Stimulated activated CD4-positive, alpha-beta T cell treated with anti-CD3 and anti-CD28 coated beads, Interleukin-1b, Interleukin-23, amount 100 ng/mL, for 1 hour (primary cell): ENCODE data around the gene NBR1.
"Not testable (repeated sequence)": the region's sequence is repeated elsewhere in the genome, so short reads cannot be mapped to it uniquely, and the experiment has no call there.

Experiments
- DNase-seq, 2 donors: peaks; one replicate each; pipeline ENCODE4 v3.0.0-alpha.2; 2020; ENCODE audit warnings: low read depth in 2 of 2

The NBR1 gene

DNA sequence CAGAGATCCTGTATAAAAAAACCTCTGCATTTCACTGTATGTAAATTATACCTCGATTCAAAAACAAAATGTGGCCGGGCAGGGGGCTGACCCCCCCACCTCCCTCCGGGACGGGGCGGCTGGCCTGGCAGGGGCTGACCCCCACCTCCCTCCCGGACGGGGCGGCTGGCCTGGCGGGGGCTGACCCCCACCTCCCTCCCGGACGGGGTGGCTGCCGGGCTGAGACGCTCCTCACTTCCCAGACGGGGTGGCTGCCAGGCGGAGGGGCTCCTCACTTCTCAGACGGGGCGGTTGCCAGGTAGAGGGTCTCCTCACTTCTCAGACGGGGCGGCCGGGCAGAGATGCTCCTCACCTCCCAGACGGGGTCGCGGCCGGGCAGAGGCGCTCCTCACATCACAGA, 11.8 kb upstream of the NBR1 start:
- DNase-seq: not testable (repeated sequence)

DNA sequence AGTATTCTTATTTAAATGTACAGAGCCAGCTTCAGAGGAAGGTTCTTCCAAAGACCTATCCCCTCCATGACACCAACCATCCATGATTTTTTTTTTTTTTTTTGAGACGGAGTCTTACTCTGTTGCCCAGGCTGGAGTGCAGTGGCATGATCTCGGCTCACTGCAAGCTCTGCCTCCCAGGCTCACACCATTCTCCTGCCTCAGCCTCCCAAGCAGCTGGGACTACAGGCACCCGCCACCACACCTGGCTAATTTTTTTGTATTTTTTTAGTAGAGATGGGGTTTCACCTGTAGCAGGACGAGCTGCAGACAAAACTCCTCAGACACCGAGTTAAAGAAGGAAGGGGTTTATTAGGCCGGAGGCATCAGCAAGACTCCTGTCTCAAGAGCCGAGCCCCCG, 11.1 kb upstream of the NBR1 start:
- DNase-seq: not testable (repeated sequence)

DNA sequence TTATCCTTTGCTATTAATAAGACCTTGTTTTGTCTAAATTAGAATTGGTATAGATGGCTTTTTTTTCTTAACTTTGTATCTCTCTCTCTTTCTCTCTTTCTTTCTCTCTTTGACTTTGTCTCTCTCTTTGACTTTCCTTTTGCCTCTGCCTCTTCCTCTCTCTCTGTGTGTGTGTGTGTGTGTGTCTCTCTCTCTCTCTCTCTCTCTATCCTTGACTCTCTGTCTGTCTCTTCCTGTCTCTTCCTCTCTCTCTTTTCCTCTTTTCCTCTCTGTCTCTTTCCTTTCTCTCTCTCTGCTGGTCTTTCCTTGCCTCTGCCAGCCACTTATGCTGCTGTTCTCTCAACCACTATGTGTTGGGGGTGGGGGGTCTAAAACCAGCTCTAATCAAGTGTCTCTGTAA, 5.0 kb upstream of the NBR1 start:
- not testable (repeated sequence) for DNase-seq

DNA sequence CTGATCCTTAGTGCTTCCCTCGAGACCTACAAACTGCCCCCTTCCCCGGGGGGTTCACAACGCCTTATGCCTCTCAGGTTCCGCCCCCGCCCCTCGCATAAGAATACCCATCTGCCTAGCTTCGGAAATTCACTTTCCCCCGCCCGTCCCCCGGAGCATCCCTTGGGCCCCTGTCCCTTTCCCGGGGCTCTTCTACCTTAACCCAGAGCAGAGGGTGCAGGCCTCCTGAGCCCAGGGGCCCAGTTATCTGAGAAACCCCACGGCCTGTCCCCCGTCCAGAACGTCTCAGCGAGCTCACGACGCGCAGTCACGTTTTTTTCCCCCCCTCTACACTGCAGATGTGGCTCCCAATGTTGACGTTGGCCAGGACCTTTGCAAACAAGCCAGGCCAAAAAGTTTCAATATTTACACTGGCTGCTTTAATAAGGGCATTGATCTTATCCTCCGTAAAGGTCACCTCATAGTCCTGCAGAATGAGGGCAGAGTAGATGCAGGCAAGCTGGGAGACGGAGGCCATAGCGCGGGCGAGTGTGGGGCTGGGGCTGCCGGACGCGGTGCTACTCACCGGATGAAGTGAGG, 1.4 kb upstream of the NBR1 start:
- DNase-seq: no peak

DNA sequence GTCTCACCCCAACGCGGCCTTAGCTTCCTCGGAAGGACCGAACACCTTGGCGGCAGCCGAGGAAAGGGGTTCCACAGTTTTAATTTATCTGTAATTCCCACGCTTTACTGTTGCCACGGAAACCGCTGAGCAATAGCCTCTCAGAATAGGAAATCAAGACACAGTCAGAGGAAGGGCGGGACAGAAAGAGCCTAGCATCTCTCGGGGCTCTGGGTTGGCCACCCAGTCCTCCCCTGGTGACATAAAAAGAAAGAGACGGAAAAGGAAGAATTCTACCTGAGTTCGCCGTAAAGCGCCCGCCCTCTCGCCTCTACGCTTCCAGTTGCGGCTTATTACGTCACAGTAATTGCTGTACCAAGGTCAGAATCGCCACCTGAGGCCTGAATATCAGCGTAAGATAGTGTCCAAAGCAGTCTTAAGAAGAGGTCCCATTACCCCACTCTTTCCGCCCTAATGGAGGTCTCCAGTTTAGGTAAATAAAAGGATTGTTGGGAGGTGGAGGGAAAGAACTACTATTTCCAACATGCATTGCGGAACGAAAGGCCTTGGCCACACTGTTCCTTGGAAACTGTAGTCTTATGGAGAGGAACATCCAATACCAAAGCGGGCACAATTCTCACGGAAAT, 761 bp upstream of the NBR1 start:
- peak; percentile 56 to 68 for DNase-seq

DNA sequence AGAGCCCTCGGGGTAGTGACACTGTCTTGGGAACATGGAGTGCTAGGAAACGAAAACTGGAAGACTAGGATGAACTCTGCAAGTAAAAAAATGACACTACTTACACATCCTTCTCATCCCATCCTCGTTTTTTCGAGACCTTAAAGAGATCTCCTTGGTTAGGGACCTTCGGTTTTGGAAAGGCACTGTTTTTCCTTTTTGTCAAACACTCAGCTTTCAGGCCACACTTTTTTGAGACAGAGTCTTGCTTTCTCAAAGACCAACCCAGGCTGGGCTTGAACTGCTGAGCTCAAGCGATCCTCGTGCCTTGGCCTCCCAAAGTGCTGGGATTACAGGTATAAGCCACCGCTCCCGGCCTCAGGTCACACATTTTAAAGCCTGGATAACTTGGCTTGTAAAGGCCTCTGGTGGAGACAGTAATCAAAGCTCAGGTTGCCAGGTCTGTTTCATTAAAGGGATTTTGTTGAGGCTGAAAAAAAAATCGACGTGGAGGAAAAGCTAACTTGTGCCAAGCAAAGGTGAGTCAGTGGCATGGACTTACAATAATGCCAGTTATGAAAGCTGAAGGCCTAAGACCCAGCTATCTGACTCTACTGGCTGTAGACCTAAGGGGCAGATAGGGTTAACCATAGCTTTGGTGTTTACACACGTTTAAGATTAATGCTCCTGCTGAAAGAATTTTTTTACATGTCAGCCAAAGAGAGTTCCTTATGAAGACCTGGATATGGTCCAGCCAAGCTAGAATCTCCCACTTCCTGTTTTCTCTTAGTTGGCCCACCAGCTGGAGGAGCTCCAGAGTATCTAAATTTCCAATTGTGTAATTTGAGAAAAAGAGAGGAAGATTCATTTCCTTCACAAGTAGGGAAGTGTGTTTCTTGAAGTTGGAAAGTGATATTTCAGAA, 823 bp downstream of the NBR1 start:
- DNase-seq: no peak

DNA sequence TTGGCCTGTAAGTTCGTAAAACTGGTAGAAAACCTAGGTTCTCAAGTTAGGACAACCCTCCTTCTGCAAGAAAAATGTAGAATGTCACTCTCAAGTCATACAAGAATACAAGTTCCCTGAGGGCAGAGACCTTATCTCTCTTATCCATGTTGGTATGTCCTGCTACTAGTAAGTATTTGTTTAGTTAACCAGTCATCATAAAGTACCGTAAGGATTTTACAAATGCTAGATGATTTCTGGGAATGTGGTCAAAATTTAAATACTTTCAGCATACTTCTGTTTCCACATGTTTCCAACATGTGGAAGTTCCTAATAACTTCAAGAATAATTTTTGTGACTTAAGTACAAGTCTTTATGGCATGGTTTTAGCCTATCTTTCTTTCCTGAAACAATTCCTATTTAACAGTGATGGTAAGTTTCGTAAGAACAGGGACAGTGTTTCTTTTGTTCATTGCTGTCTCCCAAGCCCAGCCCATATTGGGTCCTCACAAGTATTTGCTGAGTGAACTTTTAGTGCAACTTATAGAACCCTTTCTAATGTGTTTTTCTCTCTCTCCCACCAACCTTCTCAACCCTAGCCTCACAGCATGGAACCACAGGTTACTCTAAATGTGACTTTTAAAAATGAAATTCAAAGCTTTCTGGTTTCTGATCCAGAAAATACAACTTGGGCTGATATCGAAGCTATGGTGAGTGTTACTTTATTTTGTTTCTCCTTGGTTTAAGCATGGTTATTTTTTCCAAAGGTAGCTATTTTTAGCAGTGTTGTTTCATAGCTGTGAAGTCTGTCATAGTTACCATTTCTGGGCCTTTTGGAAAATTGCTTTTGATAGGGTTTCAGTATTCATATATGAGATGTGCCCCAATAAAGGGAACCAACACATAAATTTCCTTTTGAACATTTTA, 4.5 kb downstream of the NBR1 start:
- no peak for DNase-seq

DNA sequence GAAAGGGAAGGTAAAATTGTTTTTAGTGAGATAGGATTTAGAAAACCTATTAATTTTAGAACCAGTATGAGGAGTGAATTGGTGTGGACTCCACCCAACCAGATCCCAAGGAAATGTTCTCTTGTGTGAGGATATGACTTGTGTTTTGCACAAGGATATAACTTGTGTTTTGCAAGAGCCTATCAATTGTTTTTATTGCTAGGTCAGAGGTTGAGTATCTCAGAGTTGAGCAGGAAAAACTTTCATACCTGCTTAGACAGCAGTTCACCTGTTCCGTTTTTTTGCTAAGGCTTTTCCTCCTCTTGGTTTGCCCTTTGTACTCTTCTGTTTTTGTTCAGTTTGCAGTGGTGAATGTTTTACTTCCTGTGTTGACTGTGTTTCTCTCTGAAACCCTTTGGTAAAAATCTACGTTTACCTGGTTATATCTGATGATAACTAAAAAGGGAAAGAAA, 5.1 kb downstream of the NBR1 start:
- no peak for DNase-seq

DNA sequence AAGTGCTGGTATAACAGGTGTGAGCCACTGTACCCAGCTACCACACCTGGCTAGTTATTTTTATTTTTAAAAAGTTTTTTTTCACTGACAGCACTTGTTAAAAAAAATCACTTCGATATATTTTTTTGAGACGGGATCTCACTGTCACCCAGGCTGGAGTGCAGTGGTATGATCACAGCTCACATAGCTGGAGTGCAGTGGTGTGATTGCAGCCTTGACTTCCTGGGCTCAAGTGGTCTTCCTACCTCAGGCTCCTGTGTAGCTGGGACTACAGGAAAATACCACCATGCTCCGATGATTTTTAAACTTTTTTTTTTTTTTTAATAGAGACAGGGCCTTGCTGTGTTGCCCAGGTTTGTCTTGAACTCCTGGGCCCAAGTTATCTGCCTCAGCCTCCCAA, 12.9 kb downstream of the NBR1 start:
- DNase-seq: no peak

DNA sequence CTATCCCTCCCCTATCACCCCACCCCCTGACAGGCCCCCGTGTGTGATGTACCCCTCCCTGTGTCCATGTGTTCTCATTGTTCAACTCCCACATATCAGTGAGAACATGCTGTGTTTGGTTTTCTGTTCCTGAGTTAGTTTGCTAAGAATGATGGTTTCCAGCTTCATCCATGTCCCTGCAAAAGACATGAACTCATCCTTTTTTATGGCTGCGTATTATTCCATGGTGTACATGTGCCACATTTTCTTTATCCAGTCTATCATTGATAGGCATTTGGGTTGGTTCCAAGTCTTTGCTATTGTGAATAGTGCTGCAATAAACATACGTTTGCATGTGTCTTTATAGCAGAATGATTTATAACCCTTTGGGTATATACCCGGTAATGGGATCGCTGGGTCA, 15.6 kb downstream of the NBR1 start:
- DNase-seq: not testable (repeated sequence)

DNA sequence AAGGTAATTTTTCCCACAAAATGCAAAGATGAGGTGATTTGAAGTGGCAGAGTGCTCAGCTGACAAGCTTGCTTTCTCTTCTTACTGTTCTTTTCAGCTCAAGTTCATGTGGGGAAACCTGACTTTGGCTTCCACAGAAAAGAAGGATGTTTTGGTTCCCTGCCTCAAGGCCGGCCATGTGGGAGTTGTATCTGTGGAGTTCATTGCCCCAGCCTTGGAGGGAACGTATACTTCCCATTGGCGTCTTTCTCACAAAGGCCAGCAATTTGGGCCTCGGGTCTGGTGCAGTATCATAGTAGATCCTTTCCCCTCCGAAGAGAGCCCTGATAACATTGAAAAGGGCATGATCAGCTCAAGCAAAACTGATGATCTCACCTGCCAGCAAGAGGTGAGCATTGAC, 22.2 kb downstream of the NBR1 start:
- DNase-seq: no peak

DNA sequence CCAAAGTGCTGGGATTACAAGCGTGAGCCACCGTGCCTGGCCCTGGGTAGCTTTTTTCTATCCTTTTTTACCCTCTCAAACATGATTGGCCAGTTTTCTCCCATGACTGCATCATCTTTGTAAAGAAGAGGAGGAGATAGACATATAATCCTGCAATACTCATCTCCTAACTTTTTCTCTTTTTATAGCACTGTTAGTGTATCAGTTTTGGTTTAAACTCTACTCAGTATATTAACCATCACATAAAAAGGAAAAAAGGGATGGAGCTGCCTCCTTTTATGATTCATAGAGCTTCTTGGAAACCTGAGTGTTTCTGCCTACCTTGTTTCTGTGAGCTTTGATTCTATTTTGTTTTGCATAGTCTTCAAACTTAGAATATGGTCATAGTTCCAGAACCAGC, 28.6 kb downstream of the NBR1 start:
- no peak for DNase-seq

DNA sequence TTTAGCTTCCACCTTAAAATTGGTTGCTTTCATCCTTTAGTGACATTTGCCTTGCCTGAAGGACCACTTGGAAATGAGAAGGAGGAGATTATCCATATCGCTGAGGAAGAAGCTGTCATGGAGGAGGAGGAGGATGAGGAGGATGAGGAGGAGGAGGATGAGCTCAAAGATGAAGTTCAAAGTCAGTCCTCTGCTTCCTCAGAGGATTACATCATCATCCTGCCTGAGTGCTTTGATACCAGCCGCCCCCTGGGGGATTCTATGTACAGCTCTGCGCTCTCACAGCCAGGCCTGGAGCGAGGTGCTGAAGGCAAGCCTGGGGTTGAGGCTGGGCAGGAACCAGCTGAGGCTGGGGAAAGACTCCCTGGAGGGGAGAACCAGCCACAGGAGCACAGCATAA, 29.1 kb downstream of the NBR1 start:
- DNase-seq: no peak

DNA sequence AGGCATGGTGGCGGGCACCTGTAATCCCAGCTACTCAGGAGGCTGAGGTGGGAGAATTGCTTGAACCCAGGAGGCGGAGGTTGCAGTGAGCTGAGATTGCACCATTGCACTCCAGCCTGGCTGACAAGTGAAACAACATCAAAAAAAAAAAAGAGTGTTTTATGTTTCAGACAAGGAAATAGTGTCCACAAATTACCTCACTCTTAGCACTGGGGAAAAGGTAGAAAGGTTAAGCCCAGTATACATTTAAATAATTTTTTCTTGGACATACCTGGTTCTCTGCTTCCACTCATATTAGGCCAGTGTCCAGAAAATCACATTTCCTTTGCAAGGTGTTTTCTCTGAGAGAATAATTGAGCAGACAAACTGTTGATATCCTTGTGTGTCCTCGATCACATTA, 32.0 kb downstream of the NBR1 start:
- DNase-seq: not testable (repeated sequence)

DNA sequence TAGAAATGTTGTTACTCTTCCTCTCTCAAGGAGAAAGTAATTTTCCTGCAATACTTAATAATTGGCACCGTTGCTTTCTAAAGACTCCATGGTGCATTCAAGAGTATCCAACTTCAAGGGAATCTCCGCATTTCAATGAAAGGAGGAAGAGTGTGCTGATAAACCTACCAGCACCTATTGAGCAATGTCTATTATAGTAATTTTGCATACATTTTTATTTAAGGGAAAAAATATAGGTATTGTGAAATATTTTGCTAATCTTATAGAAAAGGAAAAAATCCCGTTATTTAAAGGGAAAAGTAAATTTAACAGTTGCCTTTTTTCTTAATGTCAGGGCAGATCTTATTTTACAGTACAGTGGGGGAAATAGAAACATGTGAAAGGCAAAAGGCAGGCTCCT, 39.6 kb downstream of the NBR1 start:
- DNase-seq: no peak

DNA sequence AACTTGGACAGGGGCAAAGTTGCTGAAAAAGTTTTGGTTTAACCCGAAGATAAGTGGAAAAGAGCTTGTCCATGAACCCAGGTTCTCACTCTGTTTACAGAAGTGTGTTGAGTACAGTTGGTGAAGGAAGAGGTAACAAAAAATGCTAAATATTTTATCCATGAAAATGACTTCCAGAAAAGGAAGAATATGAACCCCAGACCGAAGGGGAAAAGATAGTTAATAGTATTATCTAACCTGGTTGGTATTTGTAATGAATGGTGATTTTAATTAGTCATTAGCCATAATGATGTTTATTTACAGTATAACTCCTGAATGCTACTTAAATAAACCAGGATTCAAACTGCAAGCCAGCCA, 40.1 kb downstream of the NBR1 start:
- DNase-seq: no peak

DNA sequence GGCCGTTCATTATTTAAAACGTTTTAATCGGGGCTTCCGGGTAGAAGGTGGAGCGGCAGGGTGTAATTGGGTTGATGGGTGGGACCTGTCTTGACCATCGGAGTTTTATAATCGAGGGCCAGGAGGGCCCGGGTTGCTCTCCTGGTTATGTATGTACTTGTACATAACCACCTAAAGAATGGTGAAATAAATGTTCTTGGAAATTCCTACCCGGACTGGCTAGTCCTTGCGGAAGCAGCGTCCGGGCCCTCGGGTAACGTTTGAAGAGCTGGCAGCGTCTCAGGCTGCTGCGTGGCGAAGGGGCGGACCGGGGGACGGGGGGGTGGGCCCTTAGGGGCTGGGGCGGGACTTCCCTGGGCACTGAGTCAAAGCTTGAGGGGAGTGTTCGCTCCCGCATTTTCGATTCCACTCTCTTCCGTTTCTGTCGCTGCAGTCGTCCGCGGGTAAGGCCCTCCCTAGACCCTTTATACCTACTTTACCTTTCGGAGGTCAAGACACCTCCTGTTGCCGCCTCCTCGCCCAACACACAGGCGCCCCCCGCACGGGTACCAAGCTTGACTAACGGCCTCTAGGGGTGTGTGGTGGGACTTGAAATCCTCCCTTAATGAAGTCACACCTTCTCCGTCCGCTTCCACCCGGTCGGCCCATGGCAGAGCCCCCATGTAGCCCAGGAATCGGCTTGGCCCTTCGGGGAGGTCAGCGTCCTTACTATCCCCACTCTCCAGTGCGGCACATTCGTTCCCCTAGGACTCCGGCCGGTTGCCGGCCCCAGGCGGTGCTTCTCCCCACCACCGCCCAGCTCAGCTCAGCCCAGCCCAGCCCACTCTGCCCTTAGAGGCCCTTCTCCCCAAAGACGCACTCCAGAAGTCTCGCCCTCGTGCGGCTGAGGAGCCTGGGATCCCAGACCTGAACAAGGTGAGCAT, 40.7 kb downstream of the NBR1 start, which contains the start of gene TMEM106A:
Gene TMEM106A, plus strand, starts transcription at position 396 of the 923 bp plus-strand sequence. CDS start 1,167 bp downstream, outside the sequence.
- DNase-seq: peak; percentile 43 to 44

DNA sequence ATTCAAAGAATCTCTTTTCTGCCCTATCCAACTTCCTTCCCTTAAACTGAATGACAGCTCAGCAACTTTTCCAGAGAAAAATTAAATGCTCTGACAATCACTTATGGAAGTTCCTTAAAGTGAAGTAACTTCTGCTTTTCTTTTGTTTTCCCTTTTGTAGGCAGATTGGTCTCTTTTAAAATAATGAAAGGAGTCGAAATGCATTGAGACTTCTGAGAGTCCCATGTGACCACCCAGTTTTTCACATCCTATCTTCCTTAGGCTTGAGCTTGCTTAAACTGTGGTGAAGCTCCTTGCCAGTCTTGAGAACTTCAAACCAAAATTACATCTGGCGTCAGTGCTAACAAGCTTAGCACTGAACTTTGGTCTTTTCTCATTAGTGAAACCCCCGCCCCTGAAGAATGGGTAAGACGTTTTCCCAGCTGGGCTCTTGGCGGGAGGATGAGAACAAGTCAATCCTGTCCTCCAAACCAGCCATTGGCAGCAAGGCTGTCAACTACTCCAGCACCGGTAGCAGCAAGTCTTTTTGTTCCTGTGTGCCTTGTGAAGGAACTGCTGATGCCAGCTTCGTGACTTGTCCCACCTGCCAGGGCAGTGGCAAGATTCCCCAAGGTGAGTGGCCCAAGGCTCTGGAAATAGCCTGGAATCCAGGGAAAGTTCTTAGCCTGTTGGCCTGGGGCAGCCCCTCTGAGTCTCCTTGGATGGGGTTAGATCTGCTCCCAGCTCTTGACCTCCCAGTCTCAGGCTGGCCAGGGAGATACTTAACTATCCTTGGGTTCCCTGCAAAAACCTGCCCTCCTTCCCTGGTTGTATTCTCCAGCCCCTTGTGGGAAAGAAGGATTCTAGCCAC, 41.9 kb downstream of the NBR1 start:
- DNase-seq: no peak

DNA sequence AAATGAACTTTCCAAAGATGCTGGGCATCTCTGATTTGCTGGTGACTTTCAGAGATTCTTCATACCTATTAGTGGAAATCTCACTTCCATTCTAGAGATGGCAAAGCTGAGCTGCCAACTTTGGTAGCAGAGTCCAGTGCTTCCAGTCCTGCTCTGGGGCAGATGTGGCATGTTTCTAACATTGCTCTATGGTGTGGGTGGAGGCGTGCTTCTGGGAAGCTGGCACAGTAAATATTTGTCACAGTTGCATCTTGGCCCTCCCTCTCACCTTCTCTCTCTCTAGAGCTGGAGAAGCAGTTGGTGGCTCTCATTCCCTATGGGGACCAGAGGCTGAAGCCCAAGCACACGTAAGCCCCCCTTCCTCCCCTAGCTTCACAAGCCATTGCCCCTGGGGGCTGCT, 42.5 kb downstream of the NBR1 start:
- no peak for DNase-seq

DNA sequence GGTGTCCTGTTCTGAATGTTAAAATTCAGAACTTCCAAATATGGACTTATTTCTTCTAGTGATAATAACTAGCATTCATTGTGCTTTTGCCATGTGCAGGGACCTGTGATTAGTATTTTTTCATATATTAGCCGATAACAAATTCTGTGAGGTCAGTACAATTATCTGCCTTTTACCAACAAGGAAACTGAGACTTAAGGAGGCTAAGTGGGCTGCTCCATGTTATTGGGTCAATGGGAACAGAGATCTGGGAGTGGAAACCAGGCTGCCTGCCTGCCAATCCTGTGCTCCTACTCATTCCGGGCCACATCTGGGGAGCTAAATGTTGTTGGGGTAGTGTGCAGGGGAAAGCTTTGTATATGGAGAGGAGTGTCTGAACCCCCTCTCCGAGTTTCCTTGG, 44.3 kb downstream of the NBR1 start:
- DNase-seq: no peak
